ENCODE data around the gene MYO18A. TPM values are rescaled to one million over a fixed set of nuclear protein-coding genes. Genes with fewer than 3 reads are reported as not detected.

Gene MYO18A
- total RNA-seq, 1 experiment from 2014 or later = 37.2 TPM

GRCh38 chr17:29043539-29044145 lies 136.6 kb downstream of the MYO18A start:
- Histone ChIP-seq H2AFZ (ENCODE audit: low read depth, low read length, poor library complexity, severe bottlenecking) (no peak overlapping the region), H3K27ac (ENCODE audit: low read depth, low read length) (no peak overlapping the region), H3K9me2 (ENCODE audit: insufficient read depth) (no peaks in the 10 kb centered on the region), H3K9ac (ENCODE audit: low read length) (no peak overlapping the region), H3K9me3 (ENCODE audit: control insufficient read depth in 1 of 2, insufficient read depth in 1 of 2, low read depth in 1 of 2, low read length in 2 of 2) (no peaks in the 10 kb centered on the region), H3K36me3 (ENCODE audit: control insufficient read depth in 1 of 2, insufficient read depth in 2 of 2, low read length in 2 of 2) (no peaks in the 10 kb centered on the region), H4K20me1 (ENCODE audit: insufficient read depth) (no peaks in the 10 kb centered on the region), H3K27me3 (ENCODE audit: insufficient read depth, low read length) (peaks cover 6% of the 10 kb centered on the region), H3K4me1 (ENCODE audit: control insufficient read depth in 1 of 2, insufficient read depth in 2 of 2, low read length in 2 of 2) (peaks cover 0 to 7% of the 10 kb centered on the region in 2 experiments; a peak in 2 of 4 replicates), H3K4me2 (ENCODE audit: low read length) (no peak overlapping the region), H3K4me3 (replicated peaks in 1 of 2; ENCODE audit: low read depth in 1 of 2, low read length in 2 of 2) (no peak overlapping the region), H3K79me2 (ENCODE audit: insufficient read depth, low read length) (no peaks in the 10 kb centered on the region)
- no peak for ATAC-seq
- RAD21 ChIA-PET (ENCODE audit: low non-redundant PET in 1 of 2, low total read pairs in 2 of 2, uncharacterized antibody in 2 of 2, unreplicated experiment in 2 of 2) = no interaction called here
- CTCF ChIA-PET = no interaction called here
- POLR2A ChIA-PET = no interaction called here
- intact Hi-C loops (cut with micrococcal nuclease) = no loop called here
- DNase-seq (ENCODE audit: low read depth, low spot score) = no peak
- no peak for TF ChIP-seq EZH2 (IDR thresholded peaks at IDR 0.05)
- TF ChIP-seq ATF3 (IDR thresholded peaks at IDR 0.05) = no peak
- TF ChIP-seq SIN3A (IDR thresholded peaks at IDR 0.05; ENCODE audit: low read depth) = no peak
- no peak for TF ChIP-seq CBX3 (IDR thresholded peaks at IDR 0.05; ENCODE audit: low read depth)
- no peak for TF ChIP-seq POLR2AphosphoS5 (IDR thresholded peaks at IDR 0.05; ENCODE audit: low read depth, low read length)
- TF ChIP-seq JUND (IDR thresholded peaks at IDR 0.05) = no peak
- no peak for TF ChIP-seq SP1 (IDR thresholded peaks at IDR 0.05; ENCODE audit: low read depth)
- no peak for TF ChIP-seq ZFX (IDR thresholded peaks at IDR 0.05)
- no peak for TF ChIP-seq ZBTB33 (IDR thresholded peaks at IDR 0.05; ENCODE audit: extremely low read depth, insufficient replicate concordance, low read length)
- no peak for TF ChIP-seq EGR1 (IDR thresholded peaks at IDR 0.05; ENCODE audit: low read depth)
- no peak for TF ChIP-seq EZH2phosphoT487 (IDR thresholded peaks at IDR 0.05; ENCODE audit: borderline replicate concordance)
- no peak for TF ChIP-seq CTCF (IDR thresholded peaks at IDR 0.05 in 2 of 3, conservative IDR thresholded peaks at IDR 0.05 in 1 of 3; ENCODE audit: borderline replicate concordance in 1 of 3, insufficient read depth in 1 of 3, low read depth in 2 of 3, low read length in 2 of 3)
- no peak for TF ChIP-seq CEBPB (IDR thresholded peaks at IDR 0.05; ENCODE audit: low read depth)
- no peak for TF ChIP-seq ELF1 (IDR thresholded peaks at IDR 0.05; ENCODE audit: borderline replicate concordance, low read depth)
- no peak for TF ChIP-seq POLR2A (IDR thresholded peaks at IDR 0.05; ENCODE audit: borderline replicate concordance, extremely low read depth, insufficient read depth, insufficient read length)
- TF ChIP-seq SRF (IDR thresholded peaks at IDR 0.05; ENCODE audit: low read depth) = no peak
- no peak for TF ChIP-seq ZNF274 (IDR thresholded peaks at IDR 0.05; ENCODE audit: low read depth, low read length)
- BruUV-seq (replicated peaks) = no TSS peak

Measured in HCT116 (cell line).